SJSA1 (cell line): ENCODE data around the gene SNAP47. TPM values are rescaled to one million over a fixed set of nuclear protein-coding genes. Genes with fewer than 3 reads are reported as not detected.

Experiments used
- DNase-seq, 2 experiments: peaks; one replicate each; pipeline ENCODE4 v3.0.0-alpha.2; 2015 to 2020; ENCODE audit warnings: low spot score in 2 of 2, low read depth in 1 of 2
- H3K27ac ChIP-seq: fragments of 250-450 bp; sonication (Bioruptor Pico); 2 replicates; pipeline ENCODE4 v1.5.1; 2020; ENCODE audit warnings: mild to moderate bottlenecking, moderate library complexity
- H3K27me3 ChIP-seq: fragments of 250-450 bp; sonication (Bioruptor Pico); replicated peaks from 2 replicates; pipeline ENCODE4 v1.5.1; 2020; ENCODE audit warnings: mild to moderate bottlenecking, moderate library complexity
- H3K36me3 ChIP-seq: fragments of 250-450 bp; sonication (Bioruptor Pico); 2 replicates; pipeline ENCODE4 v1.5.1; 2020; ENCODE audit warnings: mild to moderate bottlenecking
- H3K4me1 ChIP-seq: fragments of 250-450 bp; sonication (Bioruptor Pico); replicated peaks from 2 replicates; pipeline ENCODE4 v1.6.1; 2021; ENCODE audit warnings: mild to moderate bottlenecking
- H3K4me3 ChIP-seq: fragments of 250-450 bp; sonication (Bioruptor Pico); 2 replicates; pipeline ENCODE4 v1.5.1; 2020; ENCODE audit warnings: mild to moderate bottlenecking
- H3K9me3 ChIP-seq: fragments of 250-450 bp; sonication (Bioruptor Pico); replicated peaks from 2 replicates; pipeline ENCODE4 v1.5.1; 2020; ENCODE audit warnings: mild to moderate bottlenecking
- total RNA-seq: library from RNA; depleted of rRNA; stranded (reverse); fragments of >200 nt; shearing (Covaris generic); gene quantifications from 2 replicates; pipeline ENCODE4 v1.2.3, GENCODE V29; 2014; rRNA removed

Gene SNAP47
- total RNA-seq, 1 experiment from 2014 or later = 51.2 TPM

- Histone ChIP-seq H3K36me3 (no peaks in the 10 kb centered on the region), H3K27me3 (no peaks in the 10 kb centered on the region), H3K4me1 (no peaks in the 10 kb centered on the region), H3K9me3 (no peaks in the 10 kb centered on the region; the same call in 1 of the 2 replicates), H3K27ac (no peak overlapping the region), H3K4me3 (no peak overlapping the region)
- peak in 1 of 2 experiments; percentile 36 for DNase-seq
These were observed 73.3 kb downstream of the SNAP47 start for GRCh38 chr1:227808566-227808965.

GRCh38 chr1:227809026-227809425 lies 73.8 kb downstream of the SNAP47 start:
- no peaks in the 10 kb centered on the region for H3K27me3 ChIP-seq
- DNase-seq = no peak
- H3K4me1 ChIP-seq = no peaks in the 10 kb centered on the region
- no peaks in the 10 kb centered on the region; the same call in 1 of the 2 replicates for H3K9me3 ChIP-seq
- H3K27ac ChIP-seq = no peak overlapping the region
- H3K36me3 ChIP-seq = no peaks in the 10 kb centered on the region
- H3K4me3 ChIP-seq = no peak overlapping the region

- no peaks in the 10 kb centered on the region for H3K4me1 ChIP-seq
- DNase-seq = no peak
- H3K9me3 ChIP-seq = peaks cover 4% of the 10 kb centered on the region; the same call in 1 of the 2 replicates
- H3K27ac ChIP-seq = no peak overlapping the region
- no peak overlapping the region for H3K4me3 ChIP-seq
- peaks cover 2% of the 10 kb centered on the region; the same call in 1 of the 2 replicates for H3K27me3 ChIP-seq
- H3K36me3 ChIP-seq = no peaks in the 10 kb centered on the region
These were observed 78.7 kb downstream of the SNAP47 start for GRCh38 chr1:227813962-227814361.

GRCh38 chr1:227815468-227816409 lies 80.5 kb downstream of the SNAP47 start, which contains the start of gene PRSS38:
TSS of gene PRSS38 (plus strand) at chr1:227815675. CDS start at chr1:227815717, 42 bp downstream.
- Histone ChIP-seq H3K36me3 (no peaks in the 10 kb centered on the region), H3K27ac (no peak within 1 kb of the TSS), H3K4me1 (no peaks in the 10 kb centered on the region), H3K4me3 (no peak within 1 kb of the TSS), H3K9me3 (peaks cover 4% of the 10 kb centered on the region; the same call in 1 of the 2 replicates), H3K27me3 (peaks cover 4% of the 10 kb centered on the region; the same call in 1 of the 2 replicates)
- no peak for DNase-seq

GRCh38 chr1:227816750-227817446 lies 81.7 kb downstream of the SNAP47 start:
- peaks cover 4% of the 10 kb centered on the region; the same call in 1 of the 2 replicates for H3K27me3 ChIP-seq
- no peaks in the 10 kb centered on the region for H3K36me3 ChIP-seq
- DNase-seq = no peak
- no peak overlapping the region for H3K27ac ChIP-seq
- H3K4me3 ChIP-seq = no peak overlapping the region
- H3K9me3 ChIP-seq = peaks cover 4% of the 10 kb centered on the region; the same call in 1 of the 2 replicates
- H3K4me1 ChIP-seq = no peaks in the 10 kb centered on the region

GRCh38 chr1:227823537-227823936 lies 88.3 kb downstream of the SNAP47 start:
- no peaks in the 10 kb centered on the region for H3K4me1 ChIP-seq
- no peak for DNase-seq
- no peak overlapping the region for H3K27ac ChIP-seq
- no peak overlapping the region for H3K4me3 ChIP-seq
- peaks cover 4% of the 10 kb centered on the region; the same call in 1 of the 2 replicates for H3K27me3 ChIP-seq
- H3K9me3 ChIP-seq = 0 out of 2 replicates have a peak, but pooled peaks cover 3% of the 10 kb centered on the region
- H3K36me3 ChIP-seq = no peaks in the 10 kb centered on the region

GRCh38 chr1:227824204-227824603 lies 89.0 kb downstream of the SNAP47 start:
- Histone ChIP-seq H3K36me3 (no peaks in the 10 kb centered on the region), H3K27ac (no peak overlapping the region), H3K4me3 (no peak overlapping the region), H3K27me3 (no peaks in the 10 kb centered on the region), H3K9me3 (0 out of 2 replicates have a peak, but pooled peaks cover 3% of the 10 kb centered on the region), H3K4me1 (no peaks in the 10 kb centered on the region)
- no peak for DNase-seq

- Histone ChIP-seq H3K4me1 (no peaks in the 10 kb centered on the region), H3K4me3 (no peak overlapping the region), H3K36me3 (no peaks in the 10 kb centered on the region), H3K9me3 (0 out of 2 replicates have a peak, but pooled peaks cover 3% of the 10 kb centered on the region), H3K27me3 (no peaks in the 10 kb centered on the region), H3K27ac (no peak overlapping the region)
- no peak for DNase-seq
These were observed 93.6 kb downstream of the SNAP47 start for GRCh38 chr1:227828786-227829185.

Other genes with a start within 250 kb of the SNAP47 start
- 7.6 and 34.2 TPM in 2 replicates for gene ZNF678, start 171.9 kb upstream of the SNAP47 start, total RNA-seq
- gene JMJD4, start 133 bp upstream of the SNAP47 start, total RNA-seq = 25.0 and 28.8 TPM in 2 replicates
- not detected in 2 replicates for gene PRSS38, start 80.2 kb downstream of the SNAP47 start, total RNA-seq
- gene WNT9A, start 212.5 kb downstream of the SNAP47 start, total RNA-seq = 1.6 and 3.7 TPM in 2 replicates